K562 (cell line): ENCODE data around the gene EXOC3L2. TPM values are rescaled to one million over a fixed set of nuclear protein-coding genes. Genes with fewer than 3 reads are reported as not detected.

Experiments
- ATAC-seq: fragments of 200-7000 bp; cut with Tn5 transposase; 3 replicates; pipeline ENCODE4 v1.9.1; 2020; ENCODE audit warnings: moderate library complexity
- BruUV-seq: library from RNA; stranded (reverse); fragments of 400-500 nt; replicated peaks from 2 replicates; lab custom pipeline; 2021; lab: Mats Ljungman, UMichigan
- CTCF ChIA-PET: fragments of 300-600 bp; formaldehyde crosslinking; extraction: SDS; loops from one replicate; lab custom pipeline; 2021; ENCODE audit warnings: low intra/inter-chr PET ratio; lab: Yijun Ruan, JAX
- POLR2A ChIA-PET: fragments of 300-600, 350-650 bp; sonication (Branson Sonifier 250); formaldehyde crosslinking; extraction: SDS; loops from one replicate; lab custom pipeline; 2021; ENCODE audit warnings: antibody characterized with exemption, inconsistent platforms; lab: Yijun Ruan, JAX
- DNase-seq, 4 experiments: peaks; one replicate each; pipeline versions ENCODE4 v3.0.0 to v3.0.0-alpha.2; 2011 to 2018; ENCODE audit warnings: low spot score in 3 of 4, mixed read lengths in 3 of 4; ENCODE audit errors: extremely low read depth in 1 of 4
- FAIRE-seq: peaks from 2 replicates; lab custom pipeline; 2011; peaks lifted over from hg19 to GRCh38; lab: Jason Lieb, UNC
- H2AFZ ChIP-seq: 2 replicates; pipeline ENCODE4 v1.6.0; 2011; ENCODE audit warnings: low read depth, low read length, control low read depth, inconsistent platforms
- H3K27ac ChIP-seq: fragments of 200-600 bp; 3 replicates; pipeline ENCODE4 v1.8.0; 2011; ENCODE audit warnings: low read depth, mild to moderate bottlenecking, control low read depth, inconsistent platforms, low read length, moderate library complexity, mixed read lengths; ENCODE audit errors: extremely low read depth
- H3K27me3 ChIP-seq, 2 experiments: fragments of 300-600 bp in 1 of 2; 2 replicates in 1 of 2; 3 replicates in 1 of 2; pipeline versions ENCODE4 v1.6.0 to v1.8.0; 2011; ENCODE audit warnings: inconsistent platforms in 2 of 2, low read length in 2 of 2, mild to moderate bottlenecking in 1 of 2, mixed read lengths in 1 of 2, moderate library complexity in 1 of 2; ENCODE audit not compliant: control insufficient read depth in 2 of 2, insufficient read depth in 2 of 2
- H3K36me3 ChIP-seq: fragments of 300-600 bp; 3 replicates; pipeline ENCODE4 v1.8.0; 2011; ENCODE audit warnings: mild to moderate bottlenecking, low read length, inconsistent platforms; ENCODE audit not compliant: control insufficient read depth, insufficient read depth
- H3K4me1 ChIP-seq, 2 experiments: fragments of 200-600 bp in 1 of 2; replicated peaks in 1 of 2; 2 replicates in 1 of 2; 3 replicates in 1 of 2; pipeline versions ENCODE4 v1.5.1 to v1.8.0; 2011; ENCODE audit warnings: inconsistent platforms in 2 of 2, low read length in 2 of 2, mild to moderate bottlenecking in 1 of 2, mixed read lengths in 1 of 2, moderate library complexity in 1 of 2; ENCODE audit not compliant: control insufficient read depth in 2 of 2, insufficient read depth in 2 of 2
- H3K4me2 ChIP-seq: 2 replicates; pipeline ENCODE4 v1.6.1; 2011; ENCODE audit warnings: low read length, control low read depth, inconsistent platforms, mixed read lengths; ENCODE audit not compliant: insufficient read depth
- H3K4me3 ChIP-seq: fragments of 200-600 bp; sonication (generic), shearing (Covaris generic); 2 replicates; pipeline ENCODE4 v1.5.1; 2016; ENCODE audit warnings: control low read depth, inconsistent platforms
- H3K79me2 ChIP-seq: fragments of 200-600 bp; 3 replicates; pipeline ENCODE4 v1.8.0; 2011; ENCODE audit warnings: low read length, inconsistent platforms; ENCODE audit not compliant: control insufficient read depth, insufficient read depth
- H3K9ac ChIP-seq, 2 experiments: 2 replicates each; pipeline versions ENCODE4 v1.6.0 to v1.6.1; 2011; ENCODE audit warnings: low read depth in 2 of 2, low read length in 2 of 2, control low read depth in 1 of 2, inconsistent platforms in 1 of 2, mild to moderate bottlenecking in 1 of 2, mixed read lengths in 1 of 2; ENCODE audit not compliant: insufficient read depth in 1 of 2
- H3K9me1 ChIP-seq: one replicate; pipeline ENCODE4 v1.6.0; 2011; ENCODE audit warnings: inconsistent platforms, mild to moderate bottlenecking, low read length, moderate library complexity; ENCODE audit not compliant: control insufficient read depth, insufficient read depth
- H3K9me3 ChIP-seq: replicated peaks from 2 replicates; pipeline ENCODE4 v1.5.1; 2011; ENCODE audit warnings: low read depth, low read length, inconsistent platforms; ENCODE audit not compliant: control insufficient read depth, insufficient read depth
- H4K20me1 ChIP-seq: replicated peaks from 2 replicates; pipeline ENCODE4 v1.6.1; 2011; ENCODE audit warnings: low read length, inconsistent platforms, mixed read lengths; ENCODE audit not compliant: control insufficient read depth, insufficient read depth
- BCL6 ChIP-seq: fragments of 250-450 bp; sonication (Bioruptor Pico); IDR thresholded peaks from 2 replicates; pipeline ENCODE4 v1.4.0; 2020
- BCLAF1 ChIP-seq, 2 experiments: fragments of 450-650 bp in 1 of 2; IDR thresholded peaks; 2 replicates each; pipeline ENCODE4 v1.6.1; 2011 to 2017; ENCODE audit warnings: low read depth in 2 of 2, antibody characterized with exemption in 1 of 2, borderline replicate concordance in 1 of 2, low read length in 1 of 2, mild to moderate bottlenecking in 1 of 2, mixed read lengths in 1 of 2; ENCODE audit not compliant: control insufficient read depth in 1 of 2
- CBFA2T2 ChIP-seq: fragments of 450-650 bp; conservative IDR thresholded peaks from 2 replicates; pipeline ENCODE4 v1.6.1; 2017; ENCODE audit warnings: mild to moderate bottlenecking
- CREM ChIP-seq: IDR thresholded peaks from 2 replicates; pipeline ENCODE4 v1.6.1; 2014; ENCODE audit warnings: antibody characterized with exemption, low read depth
- TCF15 ChIP-seq: fragments of 250-450 bp; sonication (Bioruptor Pico); IDR thresholded peaks from 2 replicates; pipeline ENCODE4 v1.8.0; 2022; ENCODE audit warnings: moderate library complexity, mild to moderate bottlenecking, inconsistent platforms
- THRB ChIP-seq: fragments of 450-650 bp; formaldehyde crosslinking; conservative IDR thresholded peaks from 2 replicates; pipeline ENCODE4 v1.4.0; 2022; ENCODE audit warnings: mild to moderate bottlenecking, missing genetic modification characterization
- ZNF407 ChIP-seq: fragments of 450-650 bp; IDR thresholded peaks from 2 replicates; pipeline ENCODE4 v1.6.1; 2016; ENCODE audit warnings: low read depth
- ZNF431 ChIP-seq: sonication (generic); formaldehyde crosslinking; IDR thresholded peaks from 2 replicates; pipeline ENCODE4 v1.8.0; 2022; ENCODE audit warnings: mild to moderate bottlenecking, missing genetic modification reagents
- WGBS: fragments of 100-300 bp; shearing (Covaris generic); methylation state at CpG from one replicate; pipeline ENCODE4 v1.1.6; 2016; ENCODE audit warnings: low coverage, mixed read lengths; ENCODE audit not compliant: insufficient coverage; ENCODE audit errors: missing lambda C conversion rate; 5-methylcytosine and 5-hydroxymethylcytosine counted together
- in situ Hi-C: fragments of 300-500 bp; cut with MboI; formaldehyde crosslinking; loops from 4 replicates; pipeline ENCODE4 v1.15.0; 2018; ENCODE audit warnings: inconsistent platforms, mixed read lengths
- intact Hi-C: fragments of 100-400 bp; cut with micrococcal nuclease; formaldehyde crosslinking; loops from 2 replicates; pipeline ENCODE4 v1.14.2; 2022
- polyA plus RNA-seq, 8 experiments: library from polyadenylated mRNA; depleted of rRNA in 4 of 8; stranded (reverse) in 5 of 8; unstranded in 3 of 8; fragments of >200 nt; fragmentation: Nextera tagmentation in 2 of 8; fragmentation: Illumina TruSeq in 1 of 8; extraction: Ambion mirVana in 2 of 8; extraction: Trizol in 1 of 8; gene quantifications; 2 replicates each; pipeline versions ENCODE4 v1.2.1 to v1.2.3, GENCODE V29; 2011 to 2014; ENCODE audit warnings: inconsistent platforms in 1 of 8, missing spikeins in 1 of 8
- total RNA-seq, 7 experiments: library from RNA; depleted of rRNA in 6 of 7; stranded (reverse); fragments of >200 nt in 6 of 7; fragmentation: Illumina TruSeq in 2 of 7; extraction: Trizol in 2 of 7; gene quantifications; 2 replicates each; pipeline versions ENCODE4 v1.2.1 to v1.2.3, GENCODE V29; 2011 to 2021; ENCODE audit warnings: low replicate concordance in 1 of 7

Gene EXOC3L2
- total and polyA plus RNA-seq, 9 of the 15 experiments (the other 6 are each of a cell fraction or from before 2014, with no cell fraction given): 0.31 to 19.0 (median 2.4) TPM

GRCh38 chr19:45275370-45275971, 30.3 kb upstream of the EXOC3L2 start:
- ChIA-PET CTCF (no interaction called here), POLR2A (interaction anchor here (0.6 to 2.3 kb wide), 4 partner anchors 10 to 33 kb away, joined by 3 to 5 read pairs (median 4); no protein-coding TSS in a partner anchor)
- H3K79me2 ChIP-seq: no peaks in the 10 kb centered on the region
- no peak overlapping the region for H2AFZ ChIP-seq
- H3K36me3 ChIP-seq: peaks cover 51% of the 10 kb centered on the region
- H3K27me3 ChIP-seq: no peaks in the 10 kb centered on the region
- H3K9me3 ChIP-seq: no peaks in the 10 kb centered on the region
- intact Hi-C loops: no loop called here
- DNase-seq: no peak
- no TSS peak for BruUV-seq
- H3K27ac ChIP-seq: no peak overlapping the region
- H3K9me1 ChIP-seq: no peaks in the 10 kb centered on the region
- ATAC-seq: no peak
- peaks cover 17 to 30% of the 10 kb centered on the region in 2 experiments; a peak in 4 of 5 replicates for H3K4me1 ChIP-seq
- no peaks in the 10 kb centered on the region for H4K20me1 ChIP-seq
- in situ Hi-C loops: no loop called here
- no peak overlapping the region for H3K4me3 ChIP-seq
- no peak overlapping the region for H3K4me2 ChIP-seq
- peak overlapping the region in 1 of 2 experiments; percentile 59; a peak in 1 of 4 replicates for H3K9ac ChIP-seq
- no peak for FAIRE-seq
- WGBS: 82% methylated on average over 11 of the region's 12 CpGs
- TF ChIP-seq BCLAF1 (IDR thresholded peaks at IDR 0.05; ENCODE audit: borderline replicate concordance in 1 of 2, control insufficient read depth in 1 of 2, low read depth in 2 of 2, low read length in 1 of 2): no peak
- no peak for TF ChIP-seq THRB (CRISPR knock-in tag)
- no peak for TF ChIP-seq CBFA2T2
- no peak for TF ChIP-seq BCL6 (CRISPR knock-in tag)
- TF ChIP-seq ZNF431 (CRISPR knock-in tag): no peak
- TF ChIP-seq CREM: no peak
- TF ChIP-seq TCF15 (CRISPR knock-in tag): no peak
- TF ChIP-seq ZNF407: no peak
